Right ventricle myocardium inferior (tissue), 1 donor: ENCODE data around the gene WAS. TPM values are rescaled to one million over a fixed set of nuclear protein-coding genes. Genes with fewer than 3 reads are reported as not detected.
"Not testable (repeated sequence)": the region's sequence is repeated elsewhere in the genome, so short reads cannot be mapped to it uniquely, and the experiment has no call there.

ENCODE experiments used
- ATAC-seq: fragments of 200-7000 bp; cut with Tn5 transposase; one replicate; pipeline ENCODE4 v1.9.1; 2020; ENCODE audit warnings: mild to moderate bottlenecking, moderate library complexity
- DNase-seq: peaks from one replicate; pipeline ENCODE4 v3.0.0; 2021; ENCODE audit errors: missing footprints
- intact Hi-C: fragments of 100-400 bp; cut with DNase I; formaldehyde crosslinking; loops from one replicate; pipeline ENCODE4 v1.11.0; 2022
- long read RNA-seq: library from polyadenylated mRNA; unstranded; transcript quantifications from one replicate; pipeline ENCODE4 v2.0.0, GENCODE V29; 2021
- total RNA-seq: library from RNA; stranded (reverse); fragmentation: NEBNext Ultra II Directional; extraction: Animal tissue kit (Norgen Biotek cat#: 25700); gene quantifications from one replicate; pipeline ENCODE4 v1.2.1, GENCODE V29; 2021
- donor health status: DM: no; HTN: yes; CAD: no; lungs with severe emphysema.

The WAS gene
- total RNA-seq: 4.4 TPM
- long read RNA-seq, partial matches to known transcripts: 1 of 1 reads
- long read RNA-seq, other reads (novel, unspliced or antisense): 0 of 1 reads

- peak; percentile 71 for DNase-seq
- ATAC-seq: peak; percentile 62
- intact Hi-C loops: no loop called here
Observed at GRCh38 chrX:48683411-48683982, at the start of gene WAS. WAS (plus strand) TSS chrX:48683799; CDS start chrX:48683854, 55 bp downstream.

- ATAC-seq: no peak
- intact Hi-C loops: no loop called here
Observed at GRCh38 chrX:48636301-48636700, 47.3 kb upstream of the WAS start.

DNA sequence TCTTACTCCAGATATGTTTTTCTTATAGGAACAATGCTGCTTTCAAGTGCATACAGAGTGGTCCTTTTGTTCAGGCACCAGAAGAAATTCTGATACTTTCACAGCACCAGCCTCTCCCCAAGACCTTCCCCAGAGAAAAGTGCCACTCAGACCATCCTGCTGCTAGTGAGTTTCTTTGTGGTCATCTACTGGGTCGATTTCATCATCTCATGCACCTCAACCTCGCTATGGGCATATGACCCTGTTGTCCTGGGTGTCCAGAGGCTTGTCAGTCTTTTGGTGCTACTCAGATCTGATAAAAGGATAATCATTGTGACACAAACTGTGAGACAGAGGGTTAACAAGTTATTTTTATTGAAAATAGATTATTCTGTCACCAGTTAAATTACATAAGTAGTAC is 46.8 kb upstream of the WAS start:
- ATAC-seq: no peak
- intact Hi-C loops: no loop called here
- no peak for DNase-seq

More at GRCh38 chrX:48636301-48636700, 47.3 kb upstream of the WAS start:
- DNase-seq: no peak

- ATAC-seq: no peak
- no peak for DNase-seq
- intact Hi-C loops: loop anchor here (10.0 kb wide), 2 partner anchors 269 to 299 kb away; partner anchors contain the start of genes PIM2 and SLC35A2
Observed at GRCh38 chrX:48645669-48646068, 37.9 kb upstream of the WAS start.

DNA sequence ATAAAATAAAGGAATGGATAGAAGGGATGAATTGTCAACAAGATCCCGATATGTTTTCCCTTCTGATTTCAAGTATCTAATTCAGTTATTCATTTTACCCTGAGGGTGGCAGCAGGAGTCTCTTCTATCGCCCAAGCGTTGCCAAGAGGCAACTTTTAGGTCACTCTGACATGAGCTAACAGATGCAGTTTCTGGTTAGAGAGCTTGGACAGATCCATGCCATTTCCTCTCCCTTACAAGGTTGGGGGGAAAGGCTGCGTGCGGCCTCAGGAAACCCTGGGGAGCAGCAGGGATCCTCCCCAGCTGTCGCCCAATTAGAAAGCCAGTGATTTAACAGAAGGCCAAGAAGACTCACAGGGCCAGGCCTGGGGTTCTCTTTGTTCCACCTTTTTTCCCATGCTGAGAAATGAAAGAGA is 35.3 kb upstream of the WAS start:
- intact Hi-C loops: loop anchor here (10.0 kb wide), 2 partner anchors 266 to 296 kb away; partner anchors contain the start of genes PIM2 and SLC35A2
- DNase-seq (no peak), ATAC-seq (peak; percentile 63)

DNA sequence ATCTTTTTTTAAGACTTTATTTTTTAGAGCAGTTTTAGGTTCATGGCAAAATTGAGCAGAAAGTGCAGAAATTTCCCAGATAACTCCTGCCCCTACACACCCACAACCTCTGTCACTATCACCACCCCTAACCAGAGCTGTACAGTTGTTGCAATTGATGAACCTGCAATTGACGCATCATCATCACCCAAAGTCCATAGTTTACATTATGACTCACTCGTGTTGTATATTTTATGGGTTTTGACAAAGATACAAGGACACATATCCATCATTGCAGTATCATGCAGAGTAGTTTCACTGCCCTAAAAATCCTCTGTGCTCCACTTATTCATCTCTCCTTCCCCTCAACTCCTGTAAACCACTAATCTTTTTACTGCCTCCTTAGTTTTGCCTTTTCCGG is 34.5 kb upstream of the WAS start:
- ATAC-seq (no peak), DNase-seq (no peak)
- intact Hi-C loops: loop anchor here (10.0 kb wide), 2 partner anchors 266 to 296 kb away; partner anchors contain the start of genes PIM2 and SLC35A2

DNA sequence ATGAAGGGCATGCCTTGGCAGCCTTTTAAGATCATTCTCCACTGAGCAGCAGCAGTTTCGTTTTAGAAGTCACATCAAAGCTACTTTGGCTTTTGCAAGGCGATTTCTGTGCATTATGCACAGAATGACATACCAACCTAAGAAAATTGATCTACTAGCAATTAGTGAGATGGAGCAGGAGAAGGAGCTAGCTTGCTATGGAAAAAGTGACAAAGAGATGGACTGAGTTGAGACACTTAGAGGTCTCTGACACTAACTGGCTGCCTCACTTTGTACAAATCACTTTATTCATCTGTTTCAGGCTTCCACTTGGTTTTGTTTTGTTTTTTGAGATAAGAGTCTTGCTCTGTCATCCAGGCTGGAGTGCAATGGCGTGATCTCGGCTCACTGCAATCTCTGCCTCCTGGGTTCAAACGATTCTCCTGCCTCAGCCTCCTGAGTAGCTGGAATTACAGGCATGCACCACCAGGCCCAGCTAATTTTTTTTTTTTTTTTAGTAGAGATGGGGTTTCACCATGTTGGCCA is 31.5 kb upstream of the WAS start:
- ATAC-seq, DNase-seq, intact Hi-C loops: not testable (repeated sequence)

- ATAC-seq, DNase-seq, intact Hi-C loops: not testable (repeated sequence)
Observed at GRCh38 chrX:48654746-48655145, 28.9 kb upstream of the WAS start.

GRCh38 chrX:48659686-48660085 is 23.9 kb upstream of the WAS start:
- intact Hi-C loops, ATAC-seq, DNase-seq: not testable (repeated sequence)

- DNase-seq (no peak), ATAC-seq (no peak)
- intact Hi-C loops: no loop called here
Observed at GRCh38 chrX:48663241-48663640, 20.4 kb upstream of the WAS start.

DNA sequence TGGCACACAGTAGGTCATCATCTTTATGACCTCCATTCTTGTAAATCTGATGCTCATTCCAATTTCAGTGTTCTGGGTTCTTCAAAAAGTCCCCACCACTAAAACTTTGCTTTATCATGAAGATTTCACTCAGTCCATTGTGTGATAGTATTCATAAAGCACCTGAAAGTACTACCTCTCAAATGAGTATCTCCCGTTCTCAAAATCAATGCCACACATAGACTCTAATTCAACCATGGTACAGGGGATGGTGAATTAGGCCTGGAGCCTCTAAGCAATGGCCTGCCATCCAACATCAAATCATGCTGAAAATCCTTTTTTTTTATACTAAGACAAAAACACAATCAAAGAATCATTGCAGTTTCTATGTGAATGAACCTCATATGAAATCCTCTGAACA is 19.4 kb upstream of the WAS start:
- DNase-seq: no peak
- ATAC-seq: no peak
- intact Hi-C loops: no loop called here

DNA sequence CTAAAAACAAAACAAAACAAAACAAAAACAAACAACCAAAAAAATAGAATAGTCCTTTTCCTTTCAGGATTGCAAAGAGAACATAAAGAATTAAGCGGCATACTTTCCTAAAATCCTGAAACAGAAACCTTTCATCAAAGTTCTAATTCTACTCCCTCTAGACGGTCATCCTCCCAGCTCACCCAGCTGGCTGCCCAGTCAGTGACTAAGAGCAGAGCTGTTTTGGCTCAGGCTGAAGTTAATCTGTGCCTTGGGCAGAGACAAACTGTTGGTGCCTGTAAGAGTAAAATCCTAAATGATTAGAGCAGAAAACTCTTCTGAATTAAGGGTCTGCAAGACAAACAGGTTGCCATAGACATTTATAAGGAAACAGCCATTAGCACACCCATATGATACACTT is 17.6 kb upstream of the WAS start:
- ATAC-seq (no peak), DNase-seq (no peak)
- intact Hi-C loops: no loop called here

DNA sequence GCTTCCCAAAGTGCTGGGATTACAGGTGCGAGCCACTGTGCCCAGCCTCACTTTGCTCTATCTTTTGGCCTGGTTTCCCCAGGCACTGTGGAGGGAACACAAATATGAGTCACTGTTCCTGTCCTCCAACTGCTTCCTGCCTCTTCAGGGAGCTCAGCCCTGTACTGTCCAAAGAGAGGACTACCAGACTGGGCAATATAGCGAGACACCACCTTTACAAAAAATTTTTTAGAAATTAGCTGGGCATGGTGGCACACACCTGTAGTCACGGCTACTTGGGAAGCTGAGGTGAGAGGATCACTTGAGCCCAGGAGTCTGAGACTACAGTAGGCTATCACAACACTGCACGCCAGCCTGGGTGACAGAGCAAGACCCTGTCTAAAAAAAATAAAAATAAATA is 16.9 kb upstream of the WAS start:
- DNase-seq: no peak
- ATAC-seq: no peak
- intact Hi-C loops: no loop called here

DNA sequence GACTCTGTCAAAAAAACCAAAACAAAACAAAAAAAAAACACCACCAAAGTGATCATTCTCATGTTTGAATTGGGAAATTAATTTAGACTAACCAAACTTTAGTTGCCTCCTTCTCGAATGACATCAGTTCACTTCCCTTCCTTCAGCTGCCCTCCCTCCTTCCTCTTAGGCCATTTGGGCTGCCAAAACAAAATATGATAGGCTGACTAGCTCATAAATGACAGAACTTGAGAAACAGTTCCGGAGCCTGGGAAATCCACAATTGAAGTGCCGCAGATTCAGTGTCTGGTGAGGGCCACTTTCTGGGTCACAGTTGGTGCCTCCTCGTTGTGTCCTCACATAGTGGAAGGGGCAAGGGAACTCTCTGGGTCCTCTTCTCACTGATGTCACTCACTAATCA is 16.1 kb upstream of the WAS start:
- no peak for ATAC-seq
- intact Hi-C loops: no loop called here
- DNase-seq: no peak

DNA sequence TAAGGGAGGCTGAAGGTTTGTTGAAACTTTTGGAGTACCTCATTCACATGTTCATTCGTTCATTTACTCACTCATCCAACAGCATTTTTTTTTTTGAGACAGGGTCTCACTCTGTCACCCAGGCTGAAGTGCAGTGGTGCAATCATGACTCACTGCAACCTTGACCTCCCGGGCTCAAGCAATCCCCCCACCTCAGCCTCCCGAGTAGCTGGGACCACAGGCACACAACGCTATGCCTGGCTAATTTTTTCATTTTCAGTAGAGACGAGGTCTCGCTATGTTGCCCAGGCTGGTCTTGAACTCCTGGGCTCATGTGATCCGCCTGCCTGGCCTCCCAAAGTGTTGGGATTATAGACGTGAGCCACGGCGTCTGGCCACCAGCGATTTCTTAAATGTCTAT is 15.4 kb upstream of the WAS start:
- intact Hi-C loops, ATAC-seq: not testable (repeated sequence)

DNA sequence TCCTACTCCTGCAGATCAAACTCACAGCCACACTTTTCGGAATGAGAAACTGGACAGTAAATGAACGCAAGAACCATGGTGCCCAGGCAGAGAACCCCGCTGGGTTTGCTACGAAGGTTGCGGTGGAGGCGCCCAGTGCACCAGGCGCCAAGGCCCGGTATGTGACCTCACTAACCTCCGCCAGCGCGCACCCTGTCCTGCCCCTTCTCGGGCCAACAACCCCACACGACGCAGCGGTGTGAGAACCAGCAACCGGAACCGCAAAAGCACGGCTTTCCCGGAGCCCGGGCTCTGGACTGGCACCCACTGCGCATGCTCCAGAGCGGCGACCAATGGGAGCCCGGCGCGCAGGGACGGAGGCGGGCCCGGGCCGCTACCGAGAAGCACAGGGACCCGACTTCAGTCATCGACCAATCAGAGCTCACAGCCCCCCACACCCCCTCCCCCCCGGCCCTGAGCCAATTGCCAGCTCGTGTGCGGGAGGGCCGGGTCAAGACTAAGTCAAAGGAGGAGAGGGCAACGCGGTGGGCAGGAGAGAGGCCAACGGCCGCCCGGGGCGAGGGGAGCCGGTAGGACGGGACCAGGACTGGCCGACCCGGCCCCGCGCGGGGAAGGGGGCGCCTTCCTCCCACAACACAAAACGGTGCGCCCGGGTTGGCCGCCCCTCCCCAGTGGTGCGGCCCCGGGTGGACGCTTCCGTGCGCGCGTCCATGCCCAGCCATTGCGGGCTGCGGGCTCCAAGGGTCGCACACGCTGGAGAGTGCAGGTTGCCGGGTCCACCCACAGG is 7.3 kb upstream of the WAS start:
- DNase-seq (peak; percentile 93), ATAC-seq (peak; percentile 99)
- intact Hi-C loops: no loop called here

More for the DNA sequence above, 15.4 kb upstream of the WAS start:
- not testable (repeated sequence) for DNase-seq

- DNase-seq (no peak), ATAC-seq (no peak)
- intact Hi-C loops: no loop called here
Observed at GRCh38 chrX:48676893-48677270, 6.7 kb upstream of the WAS start.

- intact Hi-C loops: no loop called here
- no peak for ATAC-seq
Observed at GRCh38 chrX:48677516-48677915, 6.1 kb upstream of the WAS start.

GRCh38 chrX:48680467-48680866 is 3.1 kb upstream of the WAS start:
- not testable (repeated sequence) for ATAC-seq, DNase-seq

More at GRCh38 chrX:48677516-48677915, 6.1 kb upstream of the WAS start:
- no peak for DNase-seq

GRCh38 chrX:48680925-48681324 is 2.7 kb upstream of the WAS start:
- ATAC-seq, DNase-seq, intact Hi-C loops: not testable (repeated sequence)

More at GRCh38 chrX:48680467-48680866, 3.1 kb upstream of the WAS start:
- intact Hi-C loops: not testable (repeated sequence)
